ENCODE results near the gene STK10. TPM values are rescaled to one million over a fixed set of nuclear protein-coding genes. Genes with fewer than 3 reads are reported as not detected.

The STK10 gene
- total and polyA plus RNA-seq, 2 donors from 2014 or later: 7.2 to 42.8 TPM

GRCh38 chr5:172183881-172184280 lies 4.1 kb downstream of the STK10 start:
- TF ChIP-seq CTCF (IDR thresholded peaks at IDR 0.05; ENCODE audit: borderline replicate concordance, extremely low read depth, insufficient read depth): no peak
- Histone ChIP-seq H3K4me3 (ENCODE audit: low read length in 3 of 3) (no peak overlapping the region), H3K9me3 (ENCODE audit: control insufficient read depth in 2 of 3, insufficient read depth in 1 of 3, low read length in 3 of 3) (no peaks in the 10 kb centered on the region), H3K36me3 (ENCODE audit: control insufficient read depth in 2 of 3, insufficient read depth in 3 of 3, low read length in 3 of 3) (no peaks in the 10 kb centered on the region), H3K9ac (ENCODE audit: low read length in 3 of 3) (no peak overlapping the region), H3K4me1 (ENCODE audit: control insufficient read depth in 2 of 3, insufficient read depth in 2 of 3, low read depth in 1 of 3, low read length in 3 of 3) (peaks cover 0 to 9% (median 0%) of the 10 kb centered on the region in 3 donors), H3K27me3 (ENCODE audit: control insufficient read depth, insufficient read depth, low read length) (no peaks in the 10 kb centered on the region), H3K27ac (ENCODE audit: low read depth in 2 of 2, low read length in 2 of 2) (no peak overlapping the region)
- FAIRE-seq (no peak), DNase-seq (no peak)
- intact Hi-C loops (cut with DNase I): loop anchor here (10.0 kb wide), 1 partner anchor 69 kb away; no protein-coding TSS in a partner anchor

- H3K36me3 ChIP-seq (ENCODE audit: control insufficient read depth in 2 of 3, insufficient read depth in 3 of 3, low read length in 3 of 3): no peaks in the 10 kb centered on the region
- no peak for TF ChIP-seq CTCF (IDR thresholded peaks at IDR 0.05; ENCODE audit: borderline replicate concordance, extremely low read depth, insufficient read depth)
- H3K27me3 ChIP-seq (ENCODE audit: control insufficient read depth, insufficient read depth, low read length): no peaks in the 10 kb centered on the region
- H3K9me3 ChIP-seq (ENCODE audit: control insufficient read depth in 2 of 3, insufficient read depth in 1 of 3, low read length in 3 of 3): no peaks in the 10 kb centered on the region
- intact Hi-C loops (cut with DNase I): loop anchor here (10.0 kb wide), 1 partner anchor 67 kb away; no protein-coding TSS in a partner anchor
- DNase-seq (peak in 1 of 5 donors; percentile 4), FAIRE-seq (no peak)
- H3K4me3 ChIP-seq (ENCODE audit: low read length in 3 of 3): no peak overlapping the region
- H3K4me1 ChIP-seq (ENCODE audit: control insufficient read depth in 2 of 3, insufficient read depth in 2 of 3, low read depth in 1 of 3, low read length in 3 of 3): peaks cover 0 to 13% (median 0%) of the 10 kb centered on the region in 3 donors
- no peak overlapping the region for H3K9ac ChIP-seq (ENCODE audit: low read length in 3 of 3)
- H3K27ac ChIP-seq (ENCODE audit: low read depth in 2 of 2, low read length in 2 of 2): no peak overlapping the region
Measured at GRCh38 chr5:172182291-172182690, 5.7 kb downstream of the STK10 start.

- TF ChIP-seq CTCF (IDR thresholded peaks at IDR 0.05; ENCODE audit: borderline replicate concordance, extremely low read depth, insufficient read depth): no peak
- H3K4me3 ChIP-seq (ENCODE audit: low read length in 3 of 3): no peak overlapping the region
- FAIRE-seq (no peak), DNase-seq (peak in 1 of 5 donors; percentile 38)
- intact Hi-C loops (cut with DNase I): loop anchor here (10.0 kb wide), 1 partner anchor 66 kb away; no protein-coding TSS in a partner anchor
- no peaks in the 10 kb centered on the region for H3K36me3 ChIP-seq (ENCODE audit: control insufficient read depth in 2 of 3, insufficient read depth in 3 of 3, low read length in 3 of 3)
- no peak overlapping the region for H3K9ac ChIP-seq (ENCODE audit: low read length in 3 of 3)
- no peaks in the 10 kb centered on the region for H3K9me3 ChIP-seq (ENCODE audit: control insufficient read depth in 2 of 3, insufficient read depth in 1 of 3, low read length in 3 of 3)
- no peak overlapping the region for H3K27ac ChIP-seq (ENCODE audit: low read depth in 2 of 2, low read length in 2 of 2)
- H3K4me1 ChIP-seq (ENCODE audit: control insufficient read depth in 2 of 3, insufficient read depth in 2 of 3, low read depth in 1 of 3, low read length in 3 of 3): peaks cover 0 to 15% (median 0%) of the 10 kb centered on the region in 3 donors
- H3K27me3 ChIP-seq (ENCODE audit: control insufficient read depth, insufficient read depth, low read length): no peaks in the 10 kb centered on the region
Measured at GRCh38 chr5:172180936-172181335, 7.1 kb downstream of the STK10 start.
